Measurements from ENCODE around the gene EXOC4. TPM values are rescaled to one million over a fixed set of nuclear protein-coding genes. Genes with fewer than 3 reads are reported as not detected.

EXOC4 gene
- total and polyA plus RNA-seq, 2 of the 8 experiments (the other 6 are each of a cell fraction or from before 2014, with no cell fraction given), result 27.0 to 67.3 TPM

- Histone ChIP-seq H3K4ac (replicated peaks; ENCODE audit: insufficient read length, low read depth, low read length) (no peak overlapping the region), H3K79me1 (ENCODE audit: low read depth, low read length) (no peaks in the 10 kb centered on the region), H3K9me3 (ENCODE audit: insufficient read depth in 2 of 2, low read depth in 1 of 2, low read length in 1 of 2) (no peaks in the 10 kb centered on the region), H2BK20ac (ENCODE audit: low read length) (no peak overlapping the region), H3K79me2 (ENCODE audit: control insufficient read depth in 1 of 2, insufficient read depth in 2 of 2, low read length in 2 of 2) (no peaks in the 10 kb centered on the region), H3K4me1 (replicated peaks in 1 of 4; ENCODE audit: control insufficient read depth in 3 of 4, insufficient read depth in 4 of 4, low read length in 3 of 4) (no peaks in the 10 kb centered on the region), H2AK5ac (ENCODE audit: low read depth, low read length) (no peak overlapping the region), H2BK5ac (ENCODE audit: low read depth, low read length) (no peak overlapping the region), H4K91ac (replicated peaks; ENCODE audit: insufficient read length, low read length) (no peak overlapping the region), H3K27me3 (replicated peaks in 1 of 4; ENCODE audit: control insufficient read depth in 3 of 4, extremely low read depth in 1 of 4, insufficient read depth in 3 of 4, low read length in 3 of 4) (no peaks in the 10 kb centered on the region), H2BK120ac (replicated peaks; ENCODE audit: low read depth, low read length) (no peak overlapping the region), H3K27ac (ENCODE audit: low read depth, low read length) (no peak overlapping the region), H3K14ac (ENCODE audit: insufficient read length) (no peak overlapping the region), H2AFZ (ENCODE audit: low read length) (no peak overlapping the region), H3K36me3 (ENCODE audit: control insufficient read depth in 2 of 4, insufficient read depth in 4 of 4, low read length in 3 of 4) (no peaks in the 10 kb centered on the region), H3K9ac (replicated peaks in 1 of 4; ENCODE audit: extremely low read depth in 1 of 4, low read depth in 3 of 4, low read length in 3 of 4) (no peak overlapping the region), H3K23ac (ENCODE audit: insufficient read length) (no peak overlapping the region), H3K23me2 (ENCODE audit: low read depth, low read length) (no peaks in the 10 kb centered on the region), H2BK15ac (ENCODE audit: low read length) (no peak overlapping the region), H3K18ac (ENCODE audit: extremely low read depth, low read length) (no peak overlapping the region), H4K8ac (ENCODE audit: extremely low read depth, insufficient read depth, low read length) (no peak overlapping the region), H3K4me2 (ENCODE audit: insufficient read depth in 1 of 2, low read depth in 2 of 2, low read length in 2 of 2) (no peak overlapping the region), H3K56ac (replicated peaks; ENCODE audit: insufficient read length, low read depth, low read length) (no peak overlapping the region), H4K5ac (ENCODE audit: insufficient read length, low read depth, low read length) (no peak overlapping the region), H4K20me1 (replicated peaks in 1 of 2; ENCODE audit: control insufficient read depth in 1 of 2, insufficient read depth in 2 of 2, low read length in 2 of 2) (no peaks in the 10 kb centered on the region), H3K4me3 (ENCODE audit: extremely low read depth in 1 of 4, insufficient read depth in 2 of 4, low read depth in 3 of 4, low read length in 4 of 4) (no peak overlapping the region), H2BK12ac (ENCODE audit: low read depth, low read length) (no peak overlapping the region)
- POLR2A ChIA-PET (ENCODE audit: partially characterized antibody), result no interaction called here
- 92% methylated on average over 6 of the region's 6 CpGs; no CpG with 5 or more reads in 1 of the 2 experiments for WGBS, 2 experiments (ENCODE audit: extremely low coverage in 1 of 2, insufficient coverage in 1 of 2, insufficient read length in 1 of 2, insufficient replicate concordance in 2 of 2, low coverage in 1 of 2, low lambda C conversion rate in 2 of 2, missing lambda C conversion rate in 1 of 2)
- FAIRE-seq, result no peak
- CTCF ChIA-PET (ENCODE audit: partially characterized antibody), result interaction anchor here (0.7 to 1.6 kb wide), 3 partner anchors 13 to 776 kb away, joined by 3 to 6 read pairs (median 6); no protein-coding TSS in a partner anchor
- DNase-seq (ENCODE audit: low read depth in 1 of 2, low spot score in 2 of 2), result no peak
- no peak for TF ChIP-seq POU5F1 (IDR thresholded peaks at IDR 0.05; ENCODE audit: low read depth, low read length)
- TF ChIP-seq SRF (IDR thresholded peaks at IDR 0.05; ENCODE audit: low read depth, low read length), result no peak
- TF ChIP-seq BCL11A (IDR thresholded peaks at IDR 0.05; ENCODE audit: low read depth in 2 of 2, low read length in 2 of 2), result no peak
- no peak for TF ChIP-seq CHD2 (IDR thresholded peaks at IDR 0.05; ENCODE audit: low read length)
- TF ChIP-seq ATF2 (IDR thresholded peaks at IDR 0.05; ENCODE audit: low read length), result no peak
- no peak for TF ChIP-seq SAP30 (IDR thresholded peaks at IDR 0.05; ENCODE audit: insufficient read depth, insufficient replicate concordance, low read length)
- no peak for TF ChIP-seq CTCF (IDR thresholded peaks at IDR 0.05; ENCODE audit: control extremely low read depth in 1 of 3, insufficient read depth in 1 of 3, low read depth in 1 of 3, low read length in 3 of 3)
- no peak for TF ChIP-seq NRF1 (IDR thresholded peaks at IDR 0.05; ENCODE audit: low read depth, low read length)
- no peak for TF ChIP-seq SP1 (IDR thresholded peaks at IDR 0.05; ENCODE audit: low read depth, low read length)
- TF ChIP-seq CEBPB (IDR thresholded peaks at IDR 0.05; ENCODE audit: low read depth, low read length), result no peak
- TF ChIP-seq FOSL1 (IDR thresholded peaks at IDR 0.05; ENCODE audit: insufficient read depth, low read depth, low read length), result no peak
Observed at GRCh38 chr7:133997463-133997862, 744.6 kb downstream of the EXOC4 start.
